Measurements from ENCODE around the gene ZDHHC14. TPM values are rescaled to one million over a fixed set of nuclear protein-coding genes. Genes with fewer than 3 reads are reported as not detected.
"Not testable (repeated sequence)": the region's sequence is repeated elsewhere in the genome, so short reads cannot be mapped to it uniquely, and the experiment has no call there.

ZDHHC14 gene
- total RNA-seq, 3 donors from 2014 or later = 5.6 to 6.0 (median 5.7) TPM

DNA sequence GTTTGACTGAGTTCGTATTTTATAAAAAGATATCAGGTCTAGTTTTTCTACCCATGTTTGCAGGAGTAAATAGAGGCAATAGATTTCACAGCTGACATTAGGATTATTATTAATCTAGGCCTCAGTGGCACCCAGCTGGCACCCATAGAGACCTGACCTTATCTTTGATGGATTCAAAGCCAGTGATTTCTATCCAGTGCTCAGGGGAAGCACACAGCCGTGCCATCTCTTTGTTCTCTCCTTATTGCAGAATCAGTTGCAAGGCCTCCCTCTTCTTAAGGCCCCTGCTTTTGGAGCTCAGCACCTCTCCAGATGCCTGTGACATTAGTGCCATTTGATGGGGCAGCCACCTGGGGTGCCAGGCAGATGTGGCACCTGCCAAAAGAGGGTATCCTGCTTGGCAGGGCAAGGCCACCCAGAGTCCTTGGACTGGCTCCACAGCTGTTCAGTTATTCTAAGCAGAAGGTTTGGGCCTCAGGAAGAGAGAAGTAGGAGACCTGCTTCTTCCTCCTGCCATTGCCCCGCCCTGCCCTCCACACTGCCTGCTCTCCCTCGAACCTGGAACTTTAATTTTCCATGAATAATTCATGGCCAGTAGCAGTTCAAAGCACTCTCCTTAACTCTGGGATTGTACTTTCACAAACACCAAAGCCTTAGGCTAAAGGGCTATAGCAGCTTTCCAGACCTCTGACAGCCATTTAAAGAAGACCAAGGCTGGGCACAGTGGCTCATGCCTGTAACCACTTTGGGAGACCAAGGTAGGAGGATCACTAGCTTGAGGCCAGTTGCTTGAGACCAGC lies 206.3 kb downstream of the ZDHHC14 start:
- H3K36me3 Mint-ChIP-seq (ENCODE audit: insufficient read depth) = peaks cover 11% of the 10 kb centered on the region
- peaks cover 16% of the 10 kb centered on the region for H3K9me3 Mint-ChIP-seq
- DNase-seq (no peak), ATAC-seq (no peak)
- H3K27me3 Mint-ChIP-seq (ENCODE audit: low read depth) = no peaks in the 10 kb centered on the region
- H3K4me3 Mint-ChIP-seq = no peak overlapping the region
- peaks cover 2% of the 10 kb centered on the region for H3K4me1 Mint-ChIP-seq (ENCODE audit: low read depth)

DNA sequence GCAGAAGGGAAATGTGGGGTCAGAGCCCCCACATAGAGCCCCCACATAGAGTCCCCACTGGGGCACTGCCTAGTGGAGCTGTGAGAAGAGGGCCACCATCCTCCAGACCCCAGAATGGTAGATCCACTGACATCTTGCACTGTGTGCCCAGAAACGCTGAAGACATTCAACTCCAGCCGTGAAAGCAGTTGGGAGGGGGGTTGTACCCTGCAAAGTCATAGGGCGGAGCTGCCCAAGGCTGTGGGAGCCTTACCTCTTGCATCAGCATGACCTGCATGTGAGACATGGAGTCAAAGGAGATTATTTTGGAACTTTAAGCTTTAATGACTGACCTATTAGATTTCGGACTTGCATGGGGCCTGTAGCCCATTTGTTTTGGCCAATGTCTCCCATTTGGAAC lies 209.7 kb downstream of the ZDHHC14 start:
- H3K27me3 Mint-ChIP-seq (ENCODE audit: low read depth); ATAC-seq; H3K36me3 Mint-ChIP-seq (ENCODE audit: insufficient read depth); H3K4me1 Mint-ChIP-seq (ENCODE audit: low read depth); H3K4me3 Mint-ChIP-seq; DNase-seq: not testable (repeated sequence)
- peaks cover 12% of the 10 kb centered on the region for H3K9me3 Mint-ChIP-seq

DNA sequence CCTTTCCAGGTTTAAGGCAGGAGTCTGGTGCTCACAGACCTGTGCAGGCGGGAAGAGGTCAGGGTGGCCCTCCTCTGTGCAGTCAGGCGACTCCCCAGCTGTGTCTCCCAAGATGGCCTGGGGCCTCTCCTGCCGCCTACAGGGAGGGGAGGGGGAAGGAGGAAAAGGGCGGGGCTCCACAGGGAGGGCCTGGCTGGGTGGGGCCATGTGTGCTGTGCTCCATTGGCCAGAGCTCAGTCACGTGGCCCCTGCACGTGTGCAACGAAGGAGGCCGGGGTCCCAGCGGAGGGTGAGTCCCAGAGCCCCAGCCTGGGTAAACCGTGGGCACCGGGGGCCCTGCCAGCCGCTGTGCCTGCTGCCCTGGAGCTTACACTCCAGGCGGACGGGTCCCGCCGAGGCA lies 211.6 kb downstream of the ZDHHC14 start:
- DNase-seq (no peak), ATAC-seq (no peak)
- Mint-ChIP-seq H3K4me1 (ENCODE audit: low read depth) (no peaks in the 10 kb centered on the region), H3K9me3 (peaks cover 12% of the 10 kb centered on the region), H3K27me3 (ENCODE audit: low read depth) (no peaks in the 10 kb centered on the region), H3K4me3 (no peak overlapping the region), H3K36me3 (ENCODE audit: insufficient read depth) (peaks cover 5% of the 10 kb centered on the region)

DNA sequence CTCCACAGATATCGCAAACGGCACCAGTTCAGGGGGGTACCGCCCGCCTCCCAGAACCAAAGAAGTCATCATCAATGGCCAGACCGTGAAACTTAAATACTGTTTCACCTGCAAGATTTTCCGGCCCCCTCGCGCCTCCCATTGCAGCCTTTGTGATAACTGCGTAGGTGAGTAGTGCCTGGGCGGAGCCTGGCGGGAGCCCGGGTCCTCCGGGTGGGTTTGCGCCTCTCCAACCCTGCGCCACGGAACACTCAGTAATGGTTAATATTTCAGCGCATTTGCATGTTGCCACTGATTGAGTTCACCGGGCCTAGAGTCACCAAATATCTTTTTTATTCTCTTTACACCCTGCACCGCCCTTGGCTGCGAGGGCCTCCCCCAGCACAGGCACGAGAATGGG lies 212.0 kb downstream of the ZDHHC14 start:
- no peaks in the 10 kb centered on the region for H3K4me1 Mint-ChIP-seq (ENCODE audit: low read depth)
- peaks cover 12% of the 10 kb centered on the region for H3K9me3 Mint-ChIP-seq
- no peak overlapping the region for H3K4me3 Mint-ChIP-seq

DNA sequence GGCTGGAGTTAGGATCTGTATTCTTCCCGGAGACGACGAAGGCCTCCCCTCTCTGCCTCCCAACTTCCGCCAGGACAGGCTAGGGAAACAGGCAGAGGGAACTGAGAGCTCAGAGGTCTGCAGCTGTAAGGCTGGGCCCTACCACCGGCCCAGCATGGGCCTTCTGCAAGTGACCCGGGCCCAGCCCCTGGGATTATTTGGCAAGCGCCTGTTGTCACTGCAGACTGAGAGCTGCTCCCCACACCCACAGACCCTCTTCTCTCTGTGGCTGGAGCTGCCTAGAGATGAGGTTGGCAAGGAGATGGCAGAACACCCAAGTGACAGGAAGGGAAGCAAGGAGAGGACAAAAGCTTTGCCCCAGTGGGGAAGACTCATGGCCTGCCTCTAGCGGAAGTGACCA lies 212.6 kb downstream of the ZDHHC14 start:
- no peak for DNase-seq
- no peaks in the 10 kb centered on the region for H3K27me3 Mint-ChIP-seq (ENCODE audit: low read depth)
- peaks cover 12% of the 10 kb centered on the region for H3K9me3 Mint-ChIP-seq
- ATAC-seq = no peak
- H3K4me3 Mint-ChIP-seq = no peak overlapping the region
- H3K4me1 Mint-ChIP-seq (ENCODE audit: low read depth) = no peaks in the 10 kb centered on the region
- H3K36me3 Mint-ChIP-seq (ENCODE audit: insufficient read depth) = peaks cover 5% of the 10 kb centered on the region

More for the DNA sequence above, 212.0 kb downstream of the ZDHHC14 start:
- ATAC-seq (no peak), DNase-seq (no peak)
- Mint-ChIP-seq H3K27me3 (ENCODE audit: low read depth) (no peaks in the 10 kb centered on the region), H3K36me3 (ENCODE audit: insufficient read depth) (peaks cover 5% of the 10 kb centered on the region)

DNA sequence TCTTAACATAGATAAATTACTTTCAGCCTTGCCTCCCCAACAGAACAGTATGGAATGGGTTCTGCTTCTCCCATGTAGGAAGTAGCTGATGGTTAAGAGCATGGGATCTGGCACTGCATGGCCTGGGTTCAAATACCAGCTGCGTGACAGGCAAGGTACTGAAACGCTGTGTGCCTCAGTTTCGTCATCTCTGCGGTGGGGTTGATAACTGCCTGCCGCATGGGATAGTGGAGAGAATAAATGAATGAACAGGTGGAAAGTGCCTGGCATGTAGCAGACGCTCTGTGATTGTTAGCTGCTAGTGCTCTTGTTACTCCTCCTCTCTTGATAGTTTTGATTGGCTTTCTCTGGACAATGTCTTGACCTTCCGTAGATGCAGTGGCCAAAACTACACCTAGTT lies 213.3 kb downstream of the ZDHHC14 start:
- H3K4me1 Mint-ChIP-seq (ENCODE audit: low read depth) = no peaks in the 10 kb centered on the region
- ATAC-seq (no peak), DNase-seq (no peak)
- H3K9me3 Mint-ChIP-seq = peaks cover 7% of the 10 kb centered on the region
- H3K4me3 Mint-ChIP-seq = no peak overlapping the region
- H3K36me3 Mint-ChIP-seq (ENCODE audit: insufficient read depth) = peaks cover 5% of the 10 kb centered on the region
- H3K27me3 Mint-ChIP-seq (ENCODE audit: low read depth) = no peaks in the 10 kb centered on the region

DNA sequence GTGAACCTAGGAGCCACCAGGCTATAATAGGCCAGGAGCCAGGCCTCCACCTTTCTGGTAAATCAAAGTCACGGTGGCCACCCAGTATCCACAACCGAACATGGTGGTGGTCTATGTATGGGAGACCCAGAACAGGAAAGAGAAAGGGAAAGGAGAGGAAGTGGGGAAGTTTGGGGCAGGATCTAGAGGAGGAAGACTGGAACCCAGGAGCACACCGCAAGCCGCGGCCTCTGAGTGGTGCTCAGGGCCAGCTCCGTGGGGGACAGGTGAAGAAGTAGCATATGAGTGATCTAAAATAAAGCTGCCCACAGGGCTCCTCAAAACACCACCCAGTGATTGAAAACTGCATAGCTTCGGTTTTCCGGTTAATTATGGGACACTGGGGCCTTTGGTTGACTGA lies 214.8 kb downstream of the ZDHHC14 start:
- no peak for ATAC-seq
- no peaks in the 10 kb centered on the region for H3K4me1 Mint-ChIP-seq (ENCODE audit: low read depth)
- DNase-seq = no peak
- no peaks in the 10 kb centered on the region for H3K9me3 Mint-ChIP-seq
- no peaks in the 10 kb centered on the region for H3K27me3 Mint-ChIP-seq (ENCODE audit: low read depth)
- no peaks in the 10 kb centered on the region for H3K36me3 Mint-ChIP-seq (ENCODE audit: insufficient read depth)
- no peak overlapping the region for H3K4me3 Mint-ChIP-seq

DNA sequence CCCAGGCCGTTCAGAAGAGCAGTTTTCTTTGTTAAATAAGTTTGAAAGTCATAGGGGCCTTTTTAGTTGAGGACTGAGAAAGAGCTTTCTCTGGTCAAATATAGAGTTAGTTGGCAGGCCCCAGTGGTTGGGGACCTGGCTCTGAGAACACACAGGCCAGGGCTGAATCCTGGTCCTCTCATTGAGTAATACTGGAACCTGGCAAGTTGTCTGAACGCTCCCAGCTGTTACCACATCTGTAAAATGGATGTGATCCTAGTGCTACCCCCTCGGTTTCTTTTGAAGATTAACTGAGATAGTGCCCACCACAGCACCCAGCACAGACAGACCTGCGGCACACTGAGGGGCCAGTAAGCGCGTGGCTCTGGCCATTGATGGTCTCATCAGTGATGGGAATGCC lies 215.5 kb downstream of the ZDHHC14 start:
- no peaks in the 10 kb centered on the region for H3K36me3 Mint-ChIP-seq (ENCODE audit: insufficient read depth)
- no peak for DNase-seq
- no peaks in the 10 kb centered on the region for H3K27me3 Mint-ChIP-seq (ENCODE audit: low read depth)
- no peak overlapping the region for H3K4me3 Mint-ChIP-seq
- ATAC-seq = no peak
- no peaks in the 10 kb centered on the region for H3K9me3 Mint-ChIP-seq
- no peaks in the 10 kb centered on the region for H3K4me1 Mint-ChIP-seq (ENCODE audit: low read depth)

DNA sequence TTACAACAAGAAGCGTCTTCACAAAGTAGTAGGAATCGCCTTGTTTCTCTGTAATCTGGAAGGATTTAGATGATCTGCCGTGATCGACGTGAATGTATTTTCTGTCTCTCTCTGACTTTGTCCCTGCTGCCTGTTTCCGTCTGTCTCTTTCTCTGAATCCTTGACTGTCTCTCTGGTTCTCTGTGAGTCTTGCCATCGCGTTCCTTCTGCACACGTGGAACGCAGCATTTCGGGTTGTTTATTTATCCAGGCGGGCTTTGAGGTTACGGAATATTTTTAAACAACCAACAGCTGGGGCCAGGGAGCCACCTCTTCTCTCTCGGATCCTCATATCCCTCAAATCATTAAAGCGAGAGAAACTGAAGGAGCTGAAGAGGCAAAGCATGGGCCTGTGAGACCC lies 215.9 kb downstream of the ZDHHC14 start:
- Mint-ChIP-seq H3K9me3 (no peaks in the 10 kb centered on the region), H3K4me3 (no peak overlapping the region), H3K27me3 (ENCODE audit: low read depth) (no peaks in the 10 kb centered on the region), H3K4me1 (ENCODE audit: low read depth) (no peaks in the 10 kb centered on the region), H3K36me3 (ENCODE audit: insufficient read depth) (no peaks in the 10 kb centered on the region)
- ATAC-seq (no peak), DNase-seq (no peak)

DNA sequence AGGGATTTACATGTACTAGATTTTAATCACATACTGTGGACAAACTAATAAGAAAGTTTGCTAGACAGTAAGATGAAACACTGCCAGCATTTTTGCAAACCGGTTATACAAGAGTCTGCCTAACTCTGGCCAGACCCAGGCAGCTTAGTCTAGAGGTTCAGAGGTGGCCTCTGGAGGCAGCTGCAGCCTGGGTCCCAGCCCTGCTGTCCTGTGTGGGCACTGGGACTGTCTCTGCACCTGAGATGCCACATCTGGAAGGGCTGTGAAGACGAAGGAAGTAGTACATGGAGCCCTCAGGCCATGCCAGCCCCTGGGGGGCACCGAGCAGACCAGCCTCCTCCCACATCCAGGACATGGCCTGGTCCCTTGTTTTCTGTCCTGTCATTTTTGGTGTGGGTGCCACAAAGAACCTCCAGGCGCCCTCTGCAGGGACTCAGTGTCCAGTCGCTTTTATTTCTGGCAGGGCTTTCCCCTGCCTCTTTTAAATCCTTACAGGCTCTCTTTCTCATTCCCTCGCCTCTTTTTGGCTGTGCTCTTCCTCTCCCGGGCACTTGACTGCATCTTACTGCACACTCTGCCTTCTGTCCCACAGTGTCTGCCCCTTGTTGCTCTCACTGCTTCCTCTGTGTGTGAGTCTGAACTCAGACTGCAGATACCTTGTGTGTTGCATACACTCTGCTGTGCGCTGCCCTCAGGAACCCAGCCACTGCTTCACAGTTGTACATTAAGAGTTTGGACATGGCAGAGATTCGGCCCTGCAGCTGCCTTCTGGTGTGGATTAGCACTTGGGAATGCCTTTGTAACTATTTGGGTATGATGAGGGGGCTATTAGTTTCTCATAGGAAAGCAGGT lies 216.7 kb downstream of the ZDHHC14 start:
- Mint-ChIP-seq H3K9me3 (no peaks in the 10 kb centered on the region), H3K4me1 (ENCODE audit: low read depth) (no peaks in the 10 kb centered on the region), H3K4me3 (no peak overlapping the region), H3K27me3 (ENCODE audit: low read depth) (no peaks in the 10 kb centered on the region), H3K36me3 (ENCODE audit: insufficient read depth) (no peaks in the 10 kb centered on the region)
- peak; percentile 24 for DNase-seq
- no peak for ATAC-seq

DNA sequence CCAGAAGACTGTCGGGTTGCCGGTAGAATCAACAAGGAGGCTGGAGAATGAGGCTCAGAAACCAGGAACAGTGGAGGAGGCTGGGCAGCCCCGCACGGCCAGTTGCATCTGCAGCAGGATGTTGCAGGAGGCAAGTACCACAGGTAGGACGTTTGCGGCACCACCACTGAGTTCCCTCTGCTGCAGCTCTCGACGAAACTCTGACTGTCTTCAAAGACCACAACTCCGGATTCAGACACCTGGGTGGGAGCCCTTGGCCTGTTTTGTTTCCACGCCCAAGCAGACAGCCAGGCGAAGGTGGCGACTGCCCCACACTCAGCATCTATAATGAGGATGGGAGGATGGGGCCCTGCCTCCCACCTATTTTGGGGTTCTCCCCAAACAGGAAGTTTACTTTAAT lies 218.2 kb downstream of the ZDHHC14 start:
- H3K27me3 Mint-ChIP-seq (ENCODE audit: low read depth) = no peaks in the 10 kb centered on the region
- H3K9me3 Mint-ChIP-seq = no peaks in the 10 kb centered on the region
- ATAC-seq (no peak), DNase-seq (no peak)
- H3K4me3 Mint-ChIP-seq = no peak overlapping the region
- no peaks in the 10 kb centered on the region for H3K4me1 Mint-ChIP-seq (ENCODE audit: low read depth)
- no peaks in the 10 kb centered on the region for H3K36me3 Mint-ChIP-seq (ENCODE audit: insufficient read depth)

DNA sequence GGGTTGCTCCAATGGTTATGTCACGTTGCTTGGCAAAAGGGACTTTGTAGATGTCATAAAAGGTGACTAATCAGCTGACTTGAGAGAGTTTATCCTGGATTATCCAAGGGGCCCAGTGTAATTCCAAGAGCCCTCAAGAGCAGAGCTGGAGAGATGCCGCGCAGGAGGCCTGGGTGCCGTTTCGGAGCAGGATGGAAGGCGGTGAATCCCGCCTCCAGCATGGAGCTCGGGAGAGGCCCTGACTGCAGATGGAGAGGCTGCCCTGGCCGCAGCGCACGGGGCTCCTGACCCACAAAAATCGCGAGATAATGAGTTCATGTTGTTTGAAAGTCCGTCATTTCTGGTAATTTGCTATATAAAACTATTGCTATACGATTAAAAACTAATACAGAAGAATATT lies 219.8 kb downstream of the ZDHHC14 start:
- no peak for DNase-seq
- Mint-ChIP-seq H3K9me3 (no peaks in the 10 kb centered on the region), H3K27me3 (ENCODE audit: low read depth) (no peaks in the 10 kb centered on the region), H3K36me3 (ENCODE audit: insufficient read depth) (no peaks in the 10 kb centered on the region), H3K4me1 (ENCODE audit: low read depth) (no peaks in the 10 kb centered on the region), H3K4me3 (no peak overlapping the region)
- no peak for ATAC-seq

DNA sequence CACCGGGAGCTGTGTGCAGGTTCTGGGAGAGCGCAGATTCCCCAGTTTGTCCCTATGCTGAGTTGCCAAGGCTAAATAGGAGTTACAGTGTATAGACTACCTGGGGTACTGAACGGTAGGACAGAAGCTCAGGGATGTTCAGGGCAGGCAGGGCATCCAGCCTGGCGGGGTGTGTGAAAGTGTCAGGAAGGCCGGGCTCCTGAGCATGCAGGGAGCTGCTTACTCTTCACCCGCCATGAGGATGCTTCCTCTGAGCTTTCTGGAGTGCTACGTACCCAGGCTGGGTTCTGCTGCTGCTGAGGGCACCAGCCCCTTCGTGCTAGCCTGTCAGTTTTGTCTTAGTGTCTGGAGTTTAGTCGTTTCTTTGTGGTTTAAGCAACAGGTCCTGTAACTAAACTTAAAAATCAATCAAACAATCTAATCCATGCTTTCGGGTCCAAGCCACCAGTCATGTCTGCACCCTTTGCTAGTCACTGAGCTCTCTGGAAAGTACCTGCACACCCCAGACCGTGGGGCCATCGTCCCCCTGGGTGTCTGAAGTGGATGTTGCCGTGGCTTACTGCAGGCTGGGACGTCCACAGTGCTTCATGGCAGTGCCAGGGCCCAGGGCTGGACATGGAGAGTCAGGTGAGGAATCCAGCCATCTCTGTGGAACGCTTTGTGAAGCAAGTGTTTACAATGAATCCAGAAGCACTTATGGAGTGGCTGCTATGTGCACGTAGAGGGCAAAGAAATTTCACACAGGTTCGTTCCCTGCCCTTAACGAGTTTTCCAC lies 221.7 kb downstream of the ZDHHC14 start:
- no peaks in the 10 kb centered on the region for H3K27me3 Mint-ChIP-seq (ENCODE audit: low read depth)
- H3K36me3 Mint-ChIP-seq (ENCODE audit: insufficient read depth) = no peaks in the 10 kb centered on the region
- ATAC-seq = no peak
- no peak for DNase-seq
- no peak overlapping the region for H3K4me3 Mint-ChIP-seq
- no peaks in the 10 kb centered on the region for H3K9me3 Mint-ChIP-seq
- H3K4me1 Mint-ChIP-seq (ENCODE audit: low read depth) = no peaks in the 10 kb centered on the region

DNA sequence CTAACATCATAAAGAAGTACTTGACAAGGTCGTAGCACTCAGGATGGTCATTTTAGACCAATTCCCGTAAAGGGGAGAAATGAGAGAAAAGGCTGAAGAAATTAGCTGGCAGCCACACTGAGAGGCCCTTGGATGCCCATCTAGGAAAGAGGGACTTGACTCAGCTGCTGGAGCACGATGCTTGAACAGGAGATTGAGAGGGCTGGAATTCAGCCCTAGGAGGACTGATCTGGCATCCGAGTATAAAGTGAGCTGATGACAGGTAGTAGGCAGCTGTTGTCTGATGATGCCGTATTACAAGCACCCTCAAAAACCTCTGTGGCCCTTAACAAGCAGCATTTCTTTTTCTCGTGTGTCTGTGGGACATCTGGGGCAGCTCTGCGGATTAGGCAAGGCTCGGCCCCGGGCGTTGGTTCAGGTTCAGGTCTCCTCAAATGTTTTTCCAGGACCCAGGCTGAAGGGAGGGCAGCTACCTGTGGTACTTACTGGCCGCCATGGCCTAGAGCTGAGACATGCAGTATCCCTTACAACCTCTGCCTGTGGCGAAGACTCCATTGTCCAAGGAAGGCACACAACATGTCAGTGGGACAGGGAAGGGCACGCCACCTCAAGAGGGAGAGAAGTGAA lies 222.4 kb downstream of the ZDHHC14 start:
- no peaks in the 10 kb centered on the region for H3K36me3 Mint-ChIP-seq (ENCODE audit: insufficient read depth)
- no peaks in the 10 kb centered on the region for H3K27me3 Mint-ChIP-seq (ENCODE audit: low read depth)
- H3K4me1 Mint-ChIP-seq (ENCODE audit: low read depth) = no peaks in the 10 kb centered on the region
- no peak for DNase-seq
- no peak for ATAC-seq
- H3K4me3 Mint-ChIP-seq = no peak overlapping the region
- no peaks in the 10 kb centered on the region for H3K9me3 Mint-ChIP-seq

Data from activated T-cell treated with anti-CD3 and anti-CD28 coated beads, Interleukin-2, amount 50 U/mL, for 4 hours (primary cell).